Glomerular endothelial cell (primary cell): ENCODE measurements around the gene GRN. TPM values are rescaled to one million over a fixed set of nuclear protein-coding genes. Genes with fewer than 3 reads are reported as not detected.
"Not testable (repeated sequence)": the region's sequence is repeated elsewhere in the genome, so short reads cannot be mapped to it uniquely, and the experiment has no call there.

ENCODE experiments used
- DNase-seq: peaks from one replicate; pipeline ENCODE4 v3.0.0-alpha.2; 2011; ENCODE audit warnings: low read depth, low spot score; ENCODE audit errors: extremely low read depth
- total RNA-seq: library from RNA; depleted of rRNA; stranded (reverse); fragments of >200 nt; gene quantifications from 2 replicates; pipeline ENCODE4 v1.2.3, GENCODE V29; 2015

The GRN gene
- total RNA-seq, 1 donor from 2014 or later: 1,192 TPM

GRCh38 chr17:44321246-44322120, 23.6 kb upstream of the GRN start:
- DNase-seq: no peak

GRCh38 chr17:44322236-44322895, 22.7 kb upstream of the GRN start:
- DNase-seq: no peak

GRCh38 chr17:44323359-44324091, 21.6 kb upstream of the GRN start:
- no peak for DNase-seq

GRCh38 chr17:44324092-44324570, 21.0 kb upstream of the GRN start:
- no peak for DNase-seq

- no peak for DNase-seq
Measured at GRCh38 chr17:44324571-44325275, 20.4 kb upstream of the GRN start, which contains the start of gene SLC25A39. Gene SLC25A39 (minus strand): TSS chr17:44324823. CDS start chr17:44323562, 1,261 bp downstream.

- DNase-seq: no peak
Measured at GRCh38 chr17:44326861-44327444, 18.1 kb upstream of the GRN start.

GRCh38 chr17:44327715-44328449, 17.2 kb upstream of the GRN start:
- DNase-seq: no peak

GRCh38 chr17:44329516-44329915, 15.6 kb upstream of the GRN start:
- not testable (repeated sequence) for DNase-seq

- DNase-seq: not testable (repeated sequence)
Measured at GRCh38 chr17:44330263-44330662, 14.8 kb upstream of the GRN start.

- no peak for DNase-seq
Measured at GRCh38 chr17:44331249-44331760, 13.8 kb upstream of the GRN start.

- no peak for DNase-seq
Measured at GRCh38 chr17:44333371-44333770, 11.7 kb upstream of the GRN start.

GRCh38 chr17:44334315-44334714, 10.8 kb upstream of the GRN start:
- DNase-seq: no peak

- DNase-seq: no peak
Measured at GRCh38 chr17:44334727-44335126, 10.4 kb upstream of the GRN start.

- no peak for DNase-seq
Measured at GRCh38 chr17:44335564-44335963, 9.5 kb upstream of the GRN start.

GRCh38 chr17:44335968-44336367, 9.1 kb upstream of the GRN start:
- no peak for DNase-seq

- no peak for DNase-seq
Measured at GRCh38 chr17:44338702-44339101, 6.4 kb upstream of the GRN start.

- not testable (repeated sequence) for DNase-seq
Measured at GRCh38 chr17:44340553-44340952, 4.5 kb upstream of the GRN start.

- DNase-seq: no peak
Measured at GRCh38 chr17:44343510-44344209, 1.4 kb upstream of the GRN start.
